Measurements from ENCODE around the gene PDE1A. TPM values are rescaled to one million over a fixed set of nuclear protein-coding genes. Genes with fewer than 3 reads are reported as not detected.

PDE1A gene
- total RNA-seq, 1 experiment from 2014 or later, result not detected

- intact Hi-C loops (cut with micrococcal nuclease; ENCODE audit: unreplicated experiment), result no loop called here
- H3K4me3 Mint-ChIP-seq (ENCODE audit: unreplicated experiment), result no peak overlapping the region
- H3K36me3 ChIP-seq (ENCODE audit: control insufficient read depth, insufficient read depth, low read length), result no peaks in the 10 kb centered on the region
- no peak for TF ChIP-seq CTCF (IDR thresholded peaks at IDR 0.05; ENCODE audit: insufficient read depth in 1 of 2, low read depth in 1 of 2, low read length in 1 of 2, severe bottlenecking in 1 of 2, unreplicated experiment in 1 of 2)
- no peak overlapping the region for H3K4me3 ChIP-seq (ENCODE audit: low read depth, low read length)
- no peak for DNase-seq
- ChIA-PET CTCF (no interaction called here), POLR2A (no interaction called here)
- no TSS peak for BruUV-seq (replicated peaks)
- no peak overlapping the region for H3K27ac Mint-ChIP-seq (ENCODE audit: unreplicated experiment)
- no peaks in the 10 kb centered on the region for H3K27me3 Mint-ChIP-seq (ENCODE audit: insufficient read depth, unreplicated experiment)
- H3K4me1 ChIP-seq, result no peaks in the 10 kb centered on the region
- H3K4me1 Mint-ChIP-seq (ENCODE audit: low read depth, unreplicated experiment), result peaks cover 7% of the 10 kb centered on the region
- H3K9me3 ChIP-seq, result no peaks in the 10 kb centered on the region
- no peaks in the 10 kb centered on the region for H3K36me3 Mint-ChIP-seq (ENCODE audit: insufficient read depth, unreplicated experiment)
- H3K9me3 Mint-ChIP-seq (ENCODE audit: unreplicated experiment), result no peaks in the 10 kb centered on the region
- no peaks in the 10 kb centered on the region for H3K27me3 ChIP-seq (replicated peaks; ENCODE audit: control insufficient read depth, insufficient read depth, low read length)
Observed at GRCh38 chr2:182445391-182445965, 18.6 kb upstream of the PDE1A start.

GRCh38 chr2:182444806-182445205 lies 18.0 kb upstream of the PDE1A start:
- peaks cover 7% of the 10 kb centered on the region for H3K4me1 Mint-ChIP-seq (ENCODE audit: low read depth, unreplicated experiment)

GRCh38 chr2:182444170-182444569 lies 17.3 kb upstream of the PDE1A start:
- TF ChIP-seq CTCF (IDR thresholded peaks at IDR 0.05; ENCODE audit: insufficient read depth in 1 of 2, low read depth in 1 of 2, low read length in 1 of 2, severe bottlenecking in 1 of 2, unreplicated experiment in 1 of 2), result no peak
- Mint-ChIP-seq H3K36me3 (ENCODE audit: insufficient read depth, unreplicated experiment) (no peaks in the 10 kb centered on the region), H3K27me3 (ENCODE audit: insufficient read depth, unreplicated experiment) (no peaks in the 10 kb centered on the region), H3K9me3 (ENCODE audit: unreplicated experiment) (no peaks in the 10 kb centered on the region), H3K4me1 (ENCODE audit: low read depth, unreplicated experiment) (peaks cover 7% of the 10 kb centered on the region), H3K27ac (ENCODE audit: unreplicated experiment) (no peak overlapping the region), H3K4me3 (ENCODE audit: unreplicated experiment) (no peak overlapping the region)
- no peaks in the 10 kb centered on the region for H3K9me3 ChIP-seq
- no peak for DNase-seq
- ChIA-PET POLR2A (no interaction called here), CTCF (no interaction called here)
- no peak overlapping the region for H3K4me3 ChIP-seq (ENCODE audit: low read depth, low read length)
- no TSS peak for BruUV-seq (replicated peaks)
- no peaks in the 10 kb centered on the region for H3K27me3 ChIP-seq (replicated peaks; ENCODE audit: control insufficient read depth, insufficient read depth, low read length)
- H3K4me1 ChIP-seq, result no peaks in the 10 kb centered on the region
- H3K36me3 ChIP-seq (ENCODE audit: control insufficient read depth, insufficient read depth, low read length), result no peaks in the 10 kb centered on the region
- intact Hi-C loops (cut with micrococcal nuclease; ENCODE audit: unreplicated experiment), result no loop called here

More at GRCh38 chr2:182444806-182445205, 18.0 kb upstream of the PDE1A start:
- DNase-seq, result no peak
- Histone ChIP-seq H3K9me3 (no peaks in the 10 kb centered on the region), H3K4me3 (ENCODE audit: low read depth, low read length) (no peak overlapping the region), H3K36me3 (ENCODE audit: control insufficient read depth, insufficient read depth, low read length) (no peaks in the 10 kb centered on the region), H3K27me3 (replicated peaks; ENCODE audit: control insufficient read depth, insufficient read depth, low read length) (no peaks in the 10 kb centered on the region), H3K4me1 (no peaks in the 10 kb centered on the region)
- ChIA-PET POLR2A (no interaction called here), CTCF (no interaction called here)
- Mint-ChIP-seq H3K4me3 (ENCODE audit: unreplicated experiment) (no peak overlapping the region), H3K27ac (ENCODE audit: unreplicated experiment) (no peak overlapping the region), H3K9me3 (ENCODE audit: unreplicated experiment) (no peaks in the 10 kb centered on the region), H3K27me3 (ENCODE audit: insufficient read depth, unreplicated experiment) (no peaks in the 10 kb centered on the region), H3K36me3 (ENCODE audit: insufficient read depth, unreplicated experiment) (no peaks in the 10 kb centered on the region)
- intact Hi-C loops (cut with micrococcal nuclease; ENCODE audit: unreplicated experiment), result no loop called here
- BruUV-seq (replicated peaks), result no TSS peak
- no peak for TF ChIP-seq CTCF (IDR thresholded peaks at IDR 0.05; ENCODE audit: insufficient read depth in 1 of 2, low read depth in 1 of 2, low read length in 1 of 2, severe bottlenecking in 1 of 2, unreplicated experiment in 1 of 2)
